HUDEP-2 (cell line): ENCODE data around the gene LSM12.
A peak's percentile ranks its signal among the peaks of the same experiment; 100 is the strongest.
"Not testable (repeated sequence)": the region's sequence is repeated elsewhere in the genome, so short reads cannot be mapped to it uniquely, and the experiment has no call there.

ENCODE experiments used
- DNase-seq, 76 experiments: peaks; one replicate each; lab custom pipeline; 2025; ENCODE audit not compliant: unreplicated experiment in 76 of 76; lab: John Stamatoyannopoulos, UW

Gene LSM12

GRCh38 chr17:44066204-44066930 lies at the start of gene LSM12:
Gene LSM12, minus strand, starts transcription at chr17:44066671. Its CDS starts 84 bp downstream, at chr17:44066587.
- peak in 71 of 76 experiments; percentile 38 to 90 (median 78) for DNase-seq

GRCh38 chr17:44115585-44116415 lies 49.3 kb upstream of the LSM12 start:
- DNase-seq: peak in 27 of 76 experiments; percentile 3 to 39 (median 20)

- no peak for DNase-seq
These were observed 47.7 kb upstream of the LSM12 start for GRCh38 chr17:44113868-44114840.

- no peak for DNase-seq
These were observed 46.9 kb upstream of the LSM12 start for GRCh38 chr17:44113382-44113781.

GRCh38 chr17:44112284-44113280 lies 46.1 kb upstream of the LSM12 start:
- peak in 7 of 76 experiments; percentile 5 to 25 (median 8) for DNase-seq

GRCh38 chr17:44111777-44112176 lies 45.3 kb upstream of the LSM12 start:
- no peak for DNase-seq

GRCh38 chr17:44110823-44111633 lies 44.6 kb upstream of the LSM12 start:
- DNase-seq: peak in 74 of 76 experiments; percentile 37 to 95 (median 83)

- DNase-seq: no peak
These were observed 43.7 kb upstream of the LSM12 start for GRCh38 chr17:44110011-44110686.

GRCh38 chr17:44109312-44109630 lies 42.8 kb upstream of the LSM12 start:
- no peak for DNase-seq

GRCh38 chr17:44108440-44109311 lies 42.2 kb upstream of the LSM12 start:
- DNase-seq: peak in 7 of 76 experiments; percentile 9 to 57 (median 21)

- no peak for DNase-seq
These were observed 40.3 kb upstream of the LSM12 start for GRCh38 chr17:44106801-44107200.

GRCh38 chr17:44105941-44106340 lies 39.5 kb upstream of the LSM12 start:
- DNase-seq: no peak

GRCh38 chr17:44105483-44105882 lies 39.0 kb upstream of the LSM12 start:
- no peak for DNase-seq

GRCh38 chr17:44102849-44103622 lies 36.6 kb upstream of the LSM12 start:
- no peak for DNase-seq

- DNase-seq: not testable (repeated sequence)
These were observed 35.4 kb upstream of the LSM12 start for GRCh38 chr17:44101858-44102257.
